Measurements from ENCODE around the gene NEK10. TPM values are rescaled to one million over a fixed set of nuclear protein-coding genes. Genes with fewer than 3 reads are reported as not detected.

Gene NEK10
- total and polyA plus RNA-seq, 2 of the 13 experiments (the other 11 are each of a cell fraction or from before 2014, with no cell fraction given) = 2.8 to 14.2 TPM

DNA sequence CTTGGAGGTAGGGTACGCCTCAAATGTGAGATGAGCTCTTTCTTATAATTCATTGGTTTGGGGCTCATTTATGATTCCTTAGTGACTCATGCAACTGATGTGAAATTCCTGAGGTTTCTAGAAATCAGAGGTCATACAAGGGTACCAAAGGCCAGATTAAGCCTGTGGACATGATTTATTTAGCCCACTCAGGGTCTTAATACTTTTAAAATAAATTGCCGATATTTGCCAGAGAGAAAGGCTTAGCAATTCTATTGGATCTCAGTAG lies 289.0 kb downstream of the NEK10 start:
- no TSS peak for BruUV-seq (replicated peaks)
- ChIA-PET POLR2A (no interaction called here), CTCF (ENCODE audit: low intra/inter-chr PET ratio, low total read pairs) (no interaction called here)
- no peak for TF ChIP-seq FOXO4 (CRISPR knock-in tag; conservative IDR thresholded peaks at IDR 0.05)
- TF ChIP-seq PITX1 (CRISPR knock-in tag; IDR thresholded peaks at IDR 0.05) = no peak
- TF ChIP-seq ZFP36L1 (CRISPR knock-in tag; IDR thresholded peaks at IDR 0.05) = no peak
- no peak for TF ChIP-seq CBX2 (IDR thresholded peaks at IDR 0.05; ENCODE audit: low read depth, low read length)
- no peak for TF ChIP-seq CBX2 (CRISPR knock-in tag; IDR thresholded peaks at IDR 0.05; ENCODE audit: low read depth)
- Histone ChIP-seq H3K36me3 (replicated peaks in 1 of 2; ENCODE audit: control insufficient read depth in 1 of 2, insufficient read depth in 2 of 2, low read length in 2 of 2) (no peaks in the 10 kb centered on the region), H4K20me1 (ENCODE audit: insufficient read depth, low read length) (no peaks in the 10 kb centered on the region), H3K9me3 (ENCODE audit: low read length) (no peaks in the 10 kb centered on the region), H3K27ac (ENCODE audit: extremely low read length, insufficient read depth, low read length) (no peak overlapping the region), H3K9ac (ENCODE audit: insufficient read depth, low read depth, low read length) (no peak overlapping the region), H3K4me1 (ENCODE audit: insufficient read depth, low read length) (no peaks in the 10 kb centered on the region), H3K79me2 (ENCODE audit: insufficient read depth, low read length) (no peaks in the 10 kb centered on the region), H3K27me3 (ENCODE audit: control insufficient read depth in 1 of 2, insufficient read depth in 2 of 2, low read length in 2 of 2) (no peaks in the 10 kb centered on the region), H3K4me3 (replicated peaks in 1 of 3; ENCODE audit: insufficient read depth in 1 of 3, low read depth in 2 of 3, low read length in 3 of 3) (no peak overlapping the region), H3K4me2 (ENCODE audit: low read depth, low read length) (no peak overlapping the region), H2AFZ (ENCODE audit: low read length) (no peak overlapping the region)
- ATAC-seq (no peak), FAIRE-seq (no peak), DNase-seq (ENCODE audit: low spot score) (no peak)
- intact Hi-C loops (cut with micrococcal nuclease; ENCODE audit: unreplicated experiment) = no loop called here
- in situ Hi-C loops (cut with HindIII; ENCODE audit: extremely low pct_ligation_motif_present, low pct_unique_long_range_greater_than_20kb) = no loop called here
- 41% methylated on average over 2 of the region's 2 CpGs for WGBS (ENCODE audit: low lambda C conversion rate)

DNA sequence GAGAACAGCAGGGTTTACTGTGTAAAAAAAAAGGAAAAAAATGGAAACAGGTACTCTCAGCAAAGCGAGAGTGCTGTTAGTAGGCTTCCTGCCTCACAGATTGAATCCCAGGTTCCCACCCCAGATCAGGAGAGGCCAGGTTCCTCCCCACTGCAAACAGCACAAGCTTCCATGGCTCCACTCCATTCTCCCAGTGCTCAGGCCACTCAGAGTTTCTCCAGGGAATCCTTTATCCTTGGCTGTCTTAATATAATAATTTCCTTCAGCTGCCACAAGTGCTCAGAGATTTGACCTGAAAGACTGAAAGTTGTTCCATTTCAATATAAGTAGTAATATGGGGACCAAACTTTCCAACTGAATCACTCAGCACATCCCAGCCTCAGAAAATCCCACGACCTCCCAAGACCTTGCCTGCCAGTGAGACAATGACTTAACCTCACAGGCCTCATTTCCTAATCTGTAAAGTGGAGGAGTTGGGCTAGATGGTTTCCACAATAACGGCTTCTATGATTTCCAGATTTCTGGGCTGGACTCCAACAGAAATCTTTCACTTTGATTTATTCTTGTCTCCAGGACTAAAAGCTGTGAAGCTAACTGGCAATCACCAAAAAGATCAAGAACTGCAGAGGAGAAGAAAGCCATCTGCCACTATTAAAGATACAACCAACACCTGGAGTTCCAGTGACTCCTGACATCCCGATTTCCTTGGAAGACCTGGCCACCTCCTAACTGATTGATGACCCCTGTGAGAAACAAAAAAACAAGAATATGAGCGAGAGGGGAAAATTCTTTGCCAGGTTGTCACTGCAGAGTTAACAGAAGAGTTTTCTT lies 289.5 kb downstream of the NEK10 start:
- no peak for ATAC-seq
- no TSS peak for BruUV-seq (replicated peaks)
- no peaks in the 10 kb centered on the region for H3K36me3 ChIP-seq (replicated peaks in 1 of 2; ENCODE audit: control insufficient read depth in 1 of 2, insufficient read depth in 2 of 2, low read length in 2 of 2)
- POLR2A ChIA-PET = no interaction called here
- intact Hi-C loops (cut with micrococcal nuclease; ENCODE audit: unreplicated experiment) (no loop called here), in situ Hi-C loops (cut with HindIII; ENCODE audit: extremely low pct_ligation_motif_present, low pct_unique_long_range_greater_than_20kb) (no loop called here)
- no peak for FAIRE-seq
- WGBS (ENCODE audit: low lambda C conversion rate) = 2% methylated on average over 5 of the region's 5 CpGs
- no peak overlapping the region for H3K27ac ChIP-seq (ENCODE audit: extremely low read length, insufficient read depth, low read length)
- CTCF ChIA-PET (ENCODE audit: low intra/inter-chr PET ratio, low total read pairs) = no interaction called here
- no peak overlapping the region for H3K4me2 ChIP-seq (ENCODE audit: low read depth, low read length)
- no peaks in the 10 kb centered on the region for H4K20me1 ChIP-seq (ENCODE audit: insufficient read depth, low read length)
- no peak for DNase-seq (ENCODE audit: low spot score)
- no peaks in the 10 kb centered on the region for H3K9me3 ChIP-seq (ENCODE audit: low read length)
- no peaks in the 10 kb centered on the region for H3K79me2 ChIP-seq (ENCODE audit: insufficient read depth, low read length)
- no peak overlapping the region for H3K9ac ChIP-seq (ENCODE audit: insufficient read depth, low read depth, low read length)
- H2AFZ ChIP-seq (ENCODE audit: low read length) = no peak overlapping the region
- H3K27me3 ChIP-seq (ENCODE audit: control insufficient read depth in 1 of 2, insufficient read depth in 2 of 2, low read length in 2 of 2) = no peaks in the 10 kb centered on the region
- no peak overlapping the region for H3K4me3 ChIP-seq (replicated peaks in 1 of 3; ENCODE audit: insufficient read depth in 1 of 3, low read depth in 2 of 3, low read length in 3 of 3)
- H3K4me1 ChIP-seq (ENCODE audit: insufficient read depth, low read length) = no peaks in the 10 kb centered on the region
- no peak for TF ChIP-seq SAFB2 (CRISPR knock-in tag; IDR thresholded peaks at IDR 0.05; ENCODE audit: borderline replicate concordance, low read depth)
- TF ChIP-seq PHF5A (CRISPR knock-in tag; IDR thresholded peaks at IDR 0.05; ENCODE audit: low read depth, unreplicated experiment) = no peak
- no peak for TF ChIP-seq ZFP37 (CRISPR knock-in tag; IDR thresholded peaks at IDR 0.05; ENCODE audit: borderline replicate concordance)
- TF ChIP-seq ATF7-NPFF (CRISPR knock-in tag; IDR thresholded peaks at IDR 0.05; ENCODE audit: low read depth) = no peak
- no peak for TF ChIP-seq TBP (CRISPR knock-in tag; IDR thresholded peaks at IDR 0.05)
- TF ChIP-seq DRAP1 (CRISPR knock-in tag; IDR thresholded peaks at IDR 0.05) = no peak
- no peak for TF ChIP-seq JDP2 (CRISPR knock-in tag; IDR thresholded peaks at IDR 0.05; ENCODE audit: borderline replicate concordance)
- no peak for TF ChIP-seq CSRNP1 (CRISPR knock-in tag; IDR thresholded peaks at IDR 0.05)
- TF ChIP-seq NONO (IDR thresholded peaks at IDR 0.05) = no peak
- TF ChIP-seq NONO (CRISPR knock-in tag; conservative IDR thresholded peaks at IDR 0.05) = no peak
- TF ChIP-seq ZNF414 (CRISPR knock-in tag; IDR thresholded peaks at IDR 0.05) = no peak

Measured in HepG2 (cell line).